HL-60 (cell line): Measurements from ENCODE around the gene NTMT2.
"Not testable (repeated sequence)": the region's sequence is repeated elsewhere in the genome, so short reads cannot be mapped to it uniquely, and the experiment has no call there.

ENCODE experiments used
- DNase-seq, 2 experiments: peaks; one replicate each; pipeline ENCODE4 v3.0.0-alpha.2; 2010 to 2020; ENCODE audit warnings: low read depth in 1 of 2, low spot score in 1 of 2
- H3K27ac ChIP-seq: fragments of 250-450 bp; sonication (Bioruptor Pico); replicated peaks from 2 replicates; pipeline ENCODE4 v1.5.1; 2020; ENCODE audit warnings: mild to moderate bottlenecking, moderate library complexity
- H3K27me3 ChIP-seq: fragments of 250-450 bp; sonication (Bioruptor Pico); 2 replicates; pipeline ENCODE4 v1.5.1; 2021; ENCODE audit warnings: mild to moderate bottlenecking, moderate library complexity; ENCODE audit not compliant: insufficient read depth, poor library complexity, severe bottlenecking
- H3K4me3 ChIP-seq: replicated peaks from 2 replicates; pipeline ENCODE4 v1.5.1; 2011; ENCODE audit warnings: mild to moderate bottlenecking, control low read depth, low read length; ENCODE audit not compliant: insufficient read depth
- GABPA ChIP-seq: IDR thresholded peaks from 2 replicates; pipeline ENCODE4 v1.6.1; 2012; ENCODE audit warnings: low read depth
- POLR2AphosphoS5 ChIP-seq: IDR thresholded peaks from 2 replicates; pipeline ENCODE4 v1.6.1; 2012; ENCODE audit warnings: low read depth
- SPI1 ChIP-seq: IDR thresholded peaks from 2 replicates; pipeline ENCODE4 v1.6.1; 2012; ENCODE audit warnings: low read depth, mild to moderate bottlenecking, borderline replicate concordance
- TF ChIP-seq, protein P1 (sequence below): IDR thresholded peaks from 2 replicates; pipeline ENCODE4 v1.6.1; 2012; ENCODE audit warnings: low read depth; ENCODE audit not compliant: insufficient replicate concordance
- TF ChIP-seq, protein P2 (sequence below): IDR thresholded peaks from one replicate; pipeline ENCODE4 v1.5.1; 2011; ENCODE audit warnings: low read length, control low read depth, inconsistent platforms; ENCODE audit not compliant: insufficient read depth

Gene NTMT2

DNA sequence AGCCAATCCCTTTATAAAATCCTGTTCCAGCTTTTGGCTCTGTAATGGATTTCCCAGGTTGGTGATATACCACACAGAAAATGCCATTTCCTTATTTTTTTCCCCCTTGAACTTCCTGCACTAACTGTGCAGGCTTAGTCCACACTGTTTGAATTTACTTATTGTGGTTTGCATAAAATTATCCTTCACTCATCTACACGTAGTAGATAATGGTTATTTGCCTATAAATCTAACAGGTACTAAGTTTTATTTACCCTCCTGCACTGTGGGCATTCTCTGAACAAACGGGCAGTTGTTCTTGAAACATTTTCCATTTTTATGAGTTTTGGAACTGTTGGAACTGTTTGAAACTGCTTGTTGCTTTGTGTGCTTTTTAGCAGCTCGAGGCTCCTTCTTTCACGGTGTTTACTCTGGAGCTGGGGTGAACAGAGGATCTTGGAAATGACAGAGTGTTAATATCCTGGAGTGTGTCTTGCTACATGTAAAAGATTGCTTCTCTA, 48.3 kb upstream of the NTMT2 start:
- DNase-seq: no peak
- Histone ChIP-seq H3K27me3 (no peaks in the 10 kb centered on the region), H3K4me3 (no peak overlapping the region), H3K27ac (no peak overlapping the region)
- no peak for TF ChIP-seq POLR2AphosphoS5
- TF ChIP-seq SPI1: no peak
- no peak for TF ChIP-seq GABPA
- TF ChIP-seq, protein P1, sequence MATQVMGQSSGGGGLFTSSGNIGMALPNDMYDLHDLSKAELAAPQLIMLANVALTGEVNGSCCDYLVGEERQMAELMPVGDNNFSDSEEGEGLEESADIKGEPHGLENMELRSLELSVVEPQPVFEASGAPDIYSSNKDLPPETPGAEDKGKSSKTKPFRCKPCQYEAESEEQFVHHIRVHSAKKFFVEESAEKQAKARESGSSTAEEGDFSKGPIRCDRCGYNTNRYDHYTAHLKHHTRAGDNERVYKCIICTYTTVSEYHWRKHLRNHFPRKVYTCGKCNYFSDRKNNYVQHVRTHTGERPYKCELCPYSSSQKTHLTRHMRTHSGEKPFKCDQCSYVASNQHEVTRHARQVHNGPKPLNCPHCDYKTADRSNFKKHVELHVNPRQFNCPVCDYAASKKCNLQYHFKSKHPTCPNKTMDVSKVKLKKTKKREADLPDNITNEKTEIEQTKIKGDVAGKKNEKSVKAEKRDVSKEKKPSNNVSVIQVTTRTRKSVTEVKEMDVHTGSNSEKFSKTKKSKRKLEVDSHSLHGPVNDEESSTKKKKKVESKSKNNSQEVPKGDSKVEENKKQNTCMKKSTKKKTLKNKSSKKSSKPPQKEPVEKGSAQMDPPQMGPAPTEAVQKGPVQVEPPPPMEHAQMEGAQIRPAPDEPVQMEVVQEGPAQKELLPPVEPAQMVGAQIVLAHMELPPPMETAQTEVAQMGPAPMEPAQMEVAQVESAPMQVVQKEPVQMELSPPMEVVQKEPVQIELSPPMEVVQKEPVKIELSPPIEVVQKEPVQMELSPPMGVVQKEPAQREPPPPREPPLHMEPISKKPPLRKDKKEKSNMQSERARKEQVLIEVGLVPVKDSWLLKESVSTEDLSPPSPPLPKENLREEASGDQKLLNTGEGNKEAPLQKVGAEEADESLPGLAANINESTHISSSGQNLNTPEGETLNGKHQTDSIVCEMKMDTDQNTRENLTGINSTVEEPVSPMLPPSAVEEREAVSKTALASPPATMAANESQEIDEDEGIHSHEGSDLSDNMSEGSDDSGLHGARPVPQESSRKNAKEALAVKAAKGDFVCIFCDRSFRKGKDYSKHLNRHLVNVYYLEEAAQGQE: no peak
- TF ChIP-seq, protein P2, sequence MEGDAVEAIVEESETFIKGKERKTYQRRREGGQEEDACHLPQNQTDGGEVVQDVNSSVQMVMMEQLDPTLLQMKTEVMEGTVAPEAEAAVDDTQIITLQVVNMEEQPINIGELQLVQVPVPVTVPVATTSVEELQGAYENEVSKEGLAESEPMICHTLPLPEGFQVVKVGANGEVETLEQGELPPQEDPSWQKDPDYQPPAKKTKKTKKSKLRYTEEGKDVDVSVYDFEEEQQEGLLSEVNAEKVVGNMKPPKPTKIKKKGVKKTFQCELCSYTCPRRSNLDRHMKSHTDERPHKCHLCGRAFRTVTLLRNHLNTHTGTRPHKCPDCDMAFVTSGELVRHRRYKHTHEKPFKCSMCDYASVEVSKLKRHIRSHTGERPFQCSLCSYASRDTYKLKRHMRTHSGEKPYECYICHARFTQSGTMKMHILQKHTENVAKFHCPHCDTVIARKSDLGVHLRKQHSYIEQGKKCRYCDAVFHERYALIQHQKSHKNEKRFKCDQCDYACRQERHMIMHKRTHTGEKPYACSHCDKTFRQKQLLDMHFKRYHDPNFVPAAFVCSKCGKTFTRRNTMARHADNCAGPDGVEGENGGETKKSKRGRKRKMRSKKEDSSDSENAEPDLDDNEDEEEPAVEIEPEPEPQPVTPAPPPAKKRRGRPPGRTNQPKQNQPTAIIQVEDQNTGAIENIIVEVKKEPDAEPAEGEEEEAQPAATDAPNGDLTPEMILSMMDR: no peak

DNA sequence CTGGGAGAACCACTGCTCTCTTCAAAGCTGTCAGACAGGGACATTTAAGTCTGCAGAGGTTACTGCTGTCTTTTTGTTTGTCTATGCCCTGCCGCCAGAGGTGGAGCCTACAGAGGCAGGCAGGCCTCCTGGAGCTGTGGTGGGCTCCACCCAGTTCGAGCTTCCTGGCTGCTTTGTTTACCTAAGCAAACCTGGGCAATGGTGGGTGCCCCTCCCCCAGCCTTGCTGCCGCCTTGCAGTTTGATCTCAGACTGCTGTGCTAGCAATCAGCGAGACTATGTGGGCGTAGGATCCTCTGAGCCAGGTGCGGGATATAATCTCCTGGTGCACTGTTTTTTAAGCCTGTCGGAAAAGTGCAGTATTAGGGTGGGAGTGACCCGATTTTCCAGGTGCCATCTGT, 32.6 kb upstream of the NTMT2 start:
- H3K27ac ChIP-seq, H3K27me3 ChIP-seq, H3K4me3 ChIP-seq, DNase-seq: not testable (repeated sequence)

DNA sequence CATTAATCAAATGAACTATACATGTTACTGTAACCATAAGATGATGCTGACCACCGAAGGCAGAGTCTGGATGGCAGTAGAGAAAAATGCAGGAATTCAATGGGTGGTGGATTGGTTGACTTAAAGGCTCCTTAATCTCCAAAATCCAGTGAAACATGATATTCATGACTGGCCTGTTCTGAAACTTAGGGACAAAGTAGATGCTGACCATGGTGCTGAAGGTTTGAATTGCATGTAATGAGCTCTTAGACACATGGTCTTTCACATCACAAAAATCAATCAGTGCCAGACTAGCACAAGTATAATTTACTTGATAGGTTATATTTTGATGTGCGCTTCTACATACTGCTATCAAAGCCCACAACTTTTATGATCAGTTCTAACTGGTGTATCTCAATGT, 30.9 kb upstream of the NTMT2 start:
- H3K27me3 ChIP-seq: no peaks in the 10 kb centered on the region
- TF ChIP-seq, protein P2: no peak
- TF ChIP-seq, protein P1: peak; percentile 92
- no peak overlapping the region for H3K27ac ChIP-seq
- DNase-seq: no peak
- H3K4me3 ChIP-seq: no peak overlapping the region

DNA sequence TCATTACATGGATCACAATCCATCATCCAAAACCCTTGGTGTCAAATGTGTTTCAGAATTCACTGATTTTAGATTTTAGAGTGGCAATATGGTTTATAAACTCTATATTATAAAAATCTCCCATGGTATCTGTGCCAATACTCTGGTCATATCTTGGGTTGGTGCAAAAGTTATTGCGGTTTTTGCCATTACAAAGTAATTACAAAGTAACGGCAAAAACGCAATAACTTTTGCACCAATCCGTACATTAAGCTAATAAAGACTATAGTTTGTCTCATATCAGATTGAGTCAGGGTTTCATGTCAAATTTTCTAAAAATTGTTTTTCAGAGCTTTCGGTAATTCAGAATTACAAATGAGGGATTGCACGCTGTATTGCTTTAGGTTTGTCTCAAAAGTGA, 23.4 kb upstream of the NTMT2 start:
- DNase-seq: no peak
- no peak overlapping the region for H3K4me3 ChIP-seq
- no peak overlapping the region for H3K27ac ChIP-seq
- H3K27me3 ChIP-seq: no peaks in the 10 kb centered on the region
- TF ChIP-seq GABPA: no peak
- TF ChIP-seq, protein P1: no peak
- TF ChIP-seq SPI1: no peak
- TF ChIP-seq, protein P2: no peak
- TF ChIP-seq POLR2AphosphoS5: no peak
